GM12874 (cell line): ENCODE results near the gene PPP2R5D.

Experiments
- CTCF ChIP-seq: IDR thresholded peaks from 2 replicates; pipeline ENCODE4 v1.5.1; 2011; ENCODE audit warnings: low read depth, mild to moderate bottlenecking, control low read depth, low read length, moderate library complexity; ENCODE audit not compliant: insufficient read depth

The PPP2R5D gene

GRCh38 chr6:43007126-43007525, 22.8 kb downstream of the PPP2R5D start:
- TF ChIP-seq CTCF: no peak

GRCh38 chr6:43009124-43009523, 24.8 kb downstream of the PPP2R5D start:
- TF ChIP-seq CTCF: peak; percentile 51; the same call in 1 of the 2 replicates

- TF ChIP-seq CTCF: 0 out of 2 replicates have a peak, but pooled peaks have one; percentile 7
Observed at GRCh38 chr6:43011207-43011606, 26.8 kb downstream of the PPP2R5D start.

- TF ChIP-seq CTCF: no peak
Observed at GRCh38 chr6:43012364-43012763, 28.0 kb downstream of the PPP2R5D start.

- TF ChIP-seq CTCF: no peak
Observed at GRCh38 chr6:43013097-43013842, 28.9 kb downstream of the PPP2R5D start.

- TF ChIP-seq CTCF: no peak
Observed at GRCh38 chr6:43013843-43014433, 29.6 kb downstream of the PPP2R5D start, which contains the start of the genes KLHDC3 and MEA1. Gene KLHDC3, plus strand, starts transcription at chr6:43014249. Its CDS starts 2,944 bp downstream, at chr6:43017193. Gene MEA1, minus strand, starts transcription at chr6:43013946. Its CDS starts 133 bp downstream, at chr6:43013813.

- no peak for TF ChIP-seq CTCF
Observed at GRCh38 chr6:43014434-43014909, 30.1 kb downstream of the PPP2R5D start.
